DLD1 (cell line): ENCODE results near the gene SEMA3C.

Source experiments
- in situ Hi-C: cut with HindIII; loops from 2 replicates; pipeline ENCODE4 v1.10.0; 2017; ENCODE audit warnings: low sequenced_read_pairs

The SEMA3C gene

GRCh38 chr7:80752954-80753690 is 165.7 kb downstream of the SEMA3C start:
- in situ Hi-C loops = no loop called here

- in situ Hi-C loops = no loop called here
Observed at GRCh38 chr7:80749270-80749669, 169.6 kb downstream of the SEMA3C start.

- in situ Hi-C loops = no loop called here
Observed at GRCh38 chr7:80748363-80749042, 170.3 kb downstream of the SEMA3C start.

- in situ Hi-C loops = no loop called here
Observed at GRCh38 chr7:80740778-80741545, 177.9 kb downstream of the SEMA3C start.

- in situ Hi-C loops = no loop called here
Observed at GRCh38 chr7:80736371-80737125, 182.3 kb downstream of the SEMA3C start.

- in situ Hi-C loops = no loop called here
Observed at GRCh38 chr7:80735330-80735729, 183.5 kb downstream of the SEMA3C start.

- in situ Hi-C loops = no loop called here
Observed at GRCh38 chr7:80734011-80734410, 184.8 kb downstream of the SEMA3C start.

- in situ Hi-C loops = no loop called here
Observed at GRCh38 chr7:80733333-80733915, 185.4 kb downstream of the SEMA3C start.

GRCh38 chr7:80732630-80733029 is 186.2 kb downstream of the SEMA3C start:
- in situ Hi-C loops = no loop called here

- in situ Hi-C loops = no loop called here
Observed at GRCh38 chr7:80731281-80731680, 187.6 kb downstream of the SEMA3C start.

- in situ Hi-C loops = no loop called here
Observed at GRCh38 chr7:80729591-80730320, 189.1 kb downstream of the SEMA3C start.

- in situ Hi-C loops = no loop called here
Observed at GRCh38 chr7:80726666-80727065, 192.2 kb downstream of the SEMA3C start.

GRCh38 chr7:80725181-80725611 is 193.7 kb downstream of the SEMA3C start:
- in situ Hi-C loops = no loop called here

GRCh38 chr7:80724249-80724871 is 194.5 kb downstream of the SEMA3C start:
- in situ Hi-C loops = no loop called here

- in situ Hi-C loops = no loop called here
Observed at GRCh38 chr7:80722616-80723195, 196.1 kb downstream of the SEMA3C start.

GRCh38 chr7:80721883-80722615 is 196.8 kb downstream of the SEMA3C start:
- in situ Hi-C loops = no loop called here

GRCh38 chr7:80720146-80720545 is 198.7 kb downstream of the SEMA3C start:
- in situ Hi-C loops = no loop called here

GRCh38 chr7:80719261-80719660 is 199.6 kb downstream of the SEMA3C start:
- in situ Hi-C loops = no loop called here
